Cardiac fibroblast (primary cell): ENCODE results near the gene HOXA4.

Experiments used
- DNase-seq, 2 donors: peaks; one replicate each; pipeline versions ENCODE4 v3.0.0 to v3.0.0-alpha.2; 2010; ENCODE audit warnings: low read depth in 2 of 2
- H3K4me3 ChIP-seq, 2 donors: replicated peaks in 1 of 2; 1 replicate in 1 of 2; 2 replicates in 1 of 2; pipeline ENCODE4 v1.5.1; 2011; ENCODE audit warnings: low read depth in 2 of 2, low read length in 2 of 2, mild to moderate bottlenecking in 2 of 2, moderate library complexity in 1 of 2
- CTCF ChIP-seq: IDR thresholded peaks from one replicate; pipeline ENCODE4 v1.5.1; 2011; ENCODE audit warnings: low read depth, mild to moderate bottlenecking, low read length, inconsistent platforms

HOXA4 gene

DNA sequence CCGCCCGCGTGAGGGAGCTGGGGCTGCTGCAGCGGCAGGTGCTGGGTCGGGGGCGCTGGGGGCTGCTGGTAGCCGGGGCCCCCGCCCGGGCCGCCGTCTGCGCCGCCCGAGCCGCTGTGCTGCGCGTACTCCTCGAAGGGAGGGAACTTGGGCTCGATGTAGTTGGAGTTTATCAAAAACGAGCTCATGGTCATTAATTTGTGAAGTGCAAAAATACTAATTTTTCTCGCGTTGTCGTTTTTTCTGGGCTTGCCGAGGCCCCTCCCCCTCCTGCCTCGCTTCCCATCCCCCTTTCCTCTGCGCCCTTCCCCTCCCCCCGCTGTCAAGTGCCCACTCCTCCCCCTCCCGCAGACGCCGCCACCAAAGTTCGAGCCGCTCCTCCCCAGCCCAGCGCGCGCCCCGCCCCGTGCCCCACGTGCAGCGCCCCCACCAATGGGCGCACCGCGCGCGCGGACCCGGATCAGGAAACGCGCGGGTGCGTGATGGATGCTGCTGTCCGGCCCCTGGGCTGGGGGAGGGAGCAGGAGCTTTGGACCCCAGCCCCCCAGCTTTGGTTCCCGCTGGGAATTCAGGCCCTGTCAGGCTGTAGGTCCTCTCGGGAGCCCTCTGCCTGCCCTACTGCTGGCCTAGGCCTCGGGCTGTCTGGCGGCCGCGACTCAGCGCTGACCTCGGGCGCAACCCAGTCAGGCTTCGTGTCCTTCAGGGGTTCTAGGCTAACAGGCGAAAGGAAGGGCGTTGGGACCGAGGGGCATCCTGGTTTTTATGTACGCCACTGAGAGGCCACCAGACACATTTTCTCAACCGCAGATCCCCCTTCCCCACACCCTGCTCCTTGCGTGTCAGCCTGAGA, at the start of gene HOXA4:
HOXA4 (minus strand) TSS at position 218 of the 850 bp plus-strand sequence; CDS start at position 194, 24 bp downstream.
- H3K4me3 ChIP-seq = peak within 1 kb of the TSS; percentile 40 to 52
- TF ChIP-seq CTCF = no peak
- peak; percentile 38 to 63 for DNase-seq

DNA sequence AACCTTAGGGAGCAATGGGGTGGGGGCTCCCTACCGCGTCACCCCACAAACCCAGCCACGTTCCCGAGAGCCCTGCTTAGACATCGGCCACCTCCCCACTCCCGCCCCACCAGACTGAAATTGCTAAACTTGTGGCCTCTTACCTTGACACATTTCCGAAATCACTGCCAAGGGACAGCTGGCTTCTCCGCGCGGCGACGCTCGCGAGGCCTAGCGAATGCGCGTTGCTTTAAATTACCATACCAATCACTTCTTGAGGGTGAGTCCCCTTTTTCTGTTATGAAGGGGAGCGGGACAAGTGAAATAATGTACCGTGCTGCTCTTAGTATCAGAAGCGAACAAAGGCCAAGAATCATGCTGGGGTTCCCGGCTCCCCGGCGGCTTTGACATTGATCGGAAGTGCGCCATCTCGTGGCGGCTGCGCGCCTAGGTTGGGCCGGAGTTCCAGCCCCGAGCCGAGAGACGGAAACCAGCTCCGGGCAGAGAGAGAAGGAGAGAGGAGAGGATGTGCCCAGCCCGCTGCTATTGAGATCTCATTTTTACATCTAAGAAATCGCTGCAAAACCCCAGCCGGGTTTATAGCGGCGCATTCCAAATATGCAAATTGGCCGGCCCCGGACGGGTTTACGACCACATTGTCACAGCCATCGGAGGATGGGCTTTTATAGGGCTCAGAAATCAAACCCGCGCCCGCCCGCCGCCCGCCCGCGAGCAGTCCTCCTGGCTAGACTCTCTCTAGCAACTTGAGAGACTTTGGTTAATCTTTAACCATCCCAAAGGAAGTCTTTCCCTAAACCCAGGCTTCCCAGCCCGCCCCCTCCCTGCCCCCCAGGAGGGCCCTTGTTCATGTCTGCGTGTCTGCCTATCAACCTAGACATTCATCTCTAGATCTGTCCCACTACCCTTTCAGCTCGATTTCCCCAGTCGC, 49.2 kb upstream of the HOXA4 start:
- peak; percentile 77 for TF ChIP-seq CTCF
- DNase-seq = peak; percentile 49 to 50
- peak overlapping the region in 1 of 2 donors; percentile 4 for H3K4me3 ChIP-seq

DNA sequence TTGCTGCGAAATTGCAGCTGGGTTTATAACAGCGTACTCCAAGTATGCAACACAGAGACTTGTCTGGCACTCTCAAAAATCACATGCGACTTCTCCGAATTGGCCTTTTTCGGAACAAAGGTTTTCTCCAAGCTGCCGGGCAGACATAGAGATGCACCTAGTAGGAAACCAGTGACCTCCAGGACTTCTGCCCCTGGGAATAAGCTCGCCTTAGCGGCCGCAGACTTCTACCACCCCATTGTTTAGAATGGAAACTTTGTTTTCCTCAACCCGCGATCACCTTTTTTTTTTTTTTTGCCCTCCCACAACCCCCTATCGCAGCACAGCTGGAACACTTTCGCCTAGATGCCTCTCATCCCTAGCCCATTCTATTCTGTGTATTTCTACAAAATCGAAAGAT, 48.5 kb upstream of the HOXA4 start:
- no peak for DNase-seq
- H3K4me3 ChIP-seq = no peak overlapping the region
- TF ChIP-seq CTCF = no peak

GRCh38 chr7:27178366-27178765, 47.8 kb upstream of the HOXA4 start:
- no peak for DNase-seq
- no peak for TF ChIP-seq CTCF
- no peak overlapping the region for H3K4me3 ChIP-seq

GRCh38 chr7:27177795-27178320, 47.3 kb upstream of the HOXA4 start:
- TF ChIP-seq CTCF = no peak
- no peak for DNase-seq
- no peak overlapping the region for H3K4me3 ChIP-seq

- no peak overlapping the region for H3K4me3 ChIP-seq
- no peak for DNase-seq
- TF ChIP-seq CTCF = no peak
Observed at GRCh38 chr7:27176962-27177794, 46.6 kb upstream of the HOXA4 start.
